ENCODE data around the gene NFYC.
"Not testable (repeated sequence)": the region's sequence is repeated elsewhere in the genome, so short reads cannot be mapped to it uniquely, and the experiment has no call there.

NFYC gene

GRCh38 chr1:40712997-40713396, 21.5 kb downstream of the NFYC start:
- no peak for DNase-seq
- Histone ChIP-seq H3K4me3 (ENCODE audit: insufficient read depth, low read depth, low read length, poor library complexity, severe bottlenecking) (no peak overlapping the region), H3K27ac (ENCODE audit: insufficient read depth, low read length, poor library complexity, severe bottlenecking) (no peak overlapping the region), H3K9me3 (ENCODE audit: control insufficient read depth, low read length) (no peaks in the 10 kb centered on the region), H3K27me3 (replicated peaks; ENCODE audit: control insufficient read depth, insufficient read depth, low read length, poor library complexity, severe bottlenecking) (no peaks in the 10 kb centered on the region), H3K36me3 (ENCODE audit: control insufficient read depth, insufficient read depth, low read length) (no peaks in the 10 kb centered on the region), H3K4me1 (ENCODE audit: control insufficient read depth, insufficient read depth, low read length, poor library complexity, severe bottlenecking) (peaks cover 14% of the 10 kb centered on the region)

GRCh38 chr1:40715491-40716059, 24.1 kb downstream of the NFYC start:
- H3K9me3 ChIP-seq (ENCODE audit: control insufficient read depth, low read length), result no peaks in the 10 kb centered on the region
- no peak overlapping the region for H3K27ac ChIP-seq (ENCODE audit: insufficient read depth, low read length, poor library complexity, severe bottlenecking)
- no peaks in the 10 kb centered on the region for H3K36me3 ChIP-seq (ENCODE audit: control insufficient read depth, insufficient read depth, low read length)
- DNase-seq, result no peak
- H3K27me3 ChIP-seq (replicated peaks; ENCODE audit: control insufficient read depth, insufficient read depth, low read length, poor library complexity, severe bottlenecking), result no peaks in the 10 kb centered on the region
- no peak overlapping the region for H3K4me3 ChIP-seq (ENCODE audit: insufficient read depth, low read depth, low read length, poor library complexity, severe bottlenecking)
- H3K4me1 ChIP-seq (ENCODE audit: control insufficient read depth, insufficient read depth, low read length, poor library complexity, severe bottlenecking), result peaks cover 8% of the 10 kb centered on the region

GRCh38 chr1:40717065-40717464, 25.6 kb downstream of the NFYC start:
- peaks cover 8% of the 10 kb centered on the region for H3K4me1 ChIP-seq (ENCODE audit: control insufficient read depth, insufficient read depth, low read length, poor library complexity, severe bottlenecking)
- no peaks in the 10 kb centered on the region for H3K27me3 ChIP-seq (replicated peaks; ENCODE audit: control insufficient read depth, insufficient read depth, low read length, poor library complexity, severe bottlenecking)
- H3K4me3 ChIP-seq (ENCODE audit: insufficient read depth, low read depth, low read length, poor library complexity, severe bottlenecking), result no peak overlapping the region
- H3K27ac ChIP-seq (ENCODE audit: insufficient read depth, low read length, poor library complexity, severe bottlenecking), result no peak overlapping the region
- no peaks in the 10 kb centered on the region for H3K36me3 ChIP-seq (ENCODE audit: control insufficient read depth, insufficient read depth, low read length)
- DNase-seq, result no peak
- H3K9me3 ChIP-seq (ENCODE audit: control insufficient read depth, low read length), result no peaks in the 10 kb centered on the region

GRCh38 chr1:40717955-40718354, 26.5 kb downstream of the NFYC start:
- Histone ChIP-seq H3K27ac (ENCODE audit: insufficient read depth, low read length, poor library complexity, severe bottlenecking) (no peak overlapping the region), H3K9me3 (ENCODE audit: control insufficient read depth, low read length) (no peaks in the 10 kb centered on the region), H3K36me3 (ENCODE audit: control insufficient read depth, insufficient read depth, low read length) (no peaks in the 10 kb centered on the region), H3K4me3 (ENCODE audit: insufficient read depth, low read depth, low read length, poor library complexity, severe bottlenecking) (no peak overlapping the region), H3K4me1 (ENCODE audit: control insufficient read depth, insufficient read depth, low read length, poor library complexity, severe bottlenecking) (peaks cover 6% of the 10 kb centered on the region), H3K27me3 (replicated peaks; ENCODE audit: control insufficient read depth, insufficient read depth, low read length, poor library complexity, severe bottlenecking) (no peaks in the 10 kb centered on the region)
- no peak for DNase-seq

- no peak for DNase-seq
- H3K27ac ChIP-seq (ENCODE audit: insufficient read depth, low read length, poor library complexity, severe bottlenecking), result no peak overlapping the region
- no peaks in the 10 kb centered on the region for H3K9me3 ChIP-seq (ENCODE audit: control insufficient read depth, low read length)
- H3K36me3 ChIP-seq (ENCODE audit: control insufficient read depth, insufficient read depth, low read length), result peaks cover 3% of the 10 kb centered on the region
- no peaks in the 10 kb centered on the region for H3K4me1 ChIP-seq (ENCODE audit: control insufficient read depth, insufficient read depth, low read length, poor library complexity, severe bottlenecking)
- H3K4me3 ChIP-seq (ENCODE audit: insufficient read depth, low read depth, low read length, poor library complexity, severe bottlenecking), result no peak overlapping the region
- no peaks in the 10 kb centered on the region for H3K27me3 ChIP-seq (replicated peaks; ENCODE audit: control insufficient read depth, insufficient read depth, low read length, poor library complexity, severe bottlenecking)
Measured at GRCh38 chr1:40720493-40720892, 29.0 kb downstream of the NFYC start.

- no peak for DNase-seq
- H3K4me1 ChIP-seq (ENCODE audit: control insufficient read depth, insufficient read depth, low read length, poor library complexity, severe bottlenecking), result no peaks in the 10 kb centered on the region
- H3K36me3 ChIP-seq (ENCODE audit: control insufficient read depth, insufficient read depth, low read length), result peaks cover 3% of the 10 kb centered on the region
- H3K4me3 ChIP-seq (ENCODE audit: insufficient read depth, low read depth, low read length, poor library complexity, severe bottlenecking), result no peak overlapping the region
- no peak overlapping the region for H3K27ac ChIP-seq (ENCODE audit: insufficient read depth, low read length, poor library complexity, severe bottlenecking)
- H3K27me3 ChIP-seq (replicated peaks; ENCODE audit: control insufficient read depth, insufficient read depth, low read length, poor library complexity, severe bottlenecking), result no peaks in the 10 kb centered on the region
- no peaks in the 10 kb centered on the region for H3K9me3 ChIP-seq (ENCODE audit: control insufficient read depth, low read length)
Measured at GRCh38 chr1:40722622-40723021, 31.1 kb downstream of the NFYC start.

- no peak overlapping the region for H3K27ac ChIP-seq (ENCODE audit: insufficient read depth, low read length, poor library complexity, severe bottlenecking)
- no peaks in the 10 kb centered on the region for H3K4me1 ChIP-seq (ENCODE audit: control insufficient read depth, insufficient read depth, low read length, poor library complexity, severe bottlenecking)
- no peaks in the 10 kb centered on the region for H3K9me3 ChIP-seq (ENCODE audit: control insufficient read depth, low read length)
- no peak for DNase-seq
- H3K27me3 ChIP-seq (replicated peaks; ENCODE audit: control insufficient read depth, insufficient read depth, low read length, poor library complexity, severe bottlenecking), result no peaks in the 10 kb centered on the region
- H3K36me3 ChIP-seq (ENCODE audit: control insufficient read depth, insufficient read depth, low read length), result peaks cover 3% of the 10 kb centered on the region
- no peak overlapping the region for H3K4me3 ChIP-seq (ENCODE audit: insufficient read depth, low read depth, low read length, poor library complexity, severe bottlenecking)
Measured at GRCh38 chr1:40723196-40723955, 31.9 kb downstream of the NFYC start.

- DNase-seq; H3K4me1 ChIP-seq (ENCODE audit: control insufficient read depth, insufficient read depth, low read length, poor library complexity, severe bottlenecking); H3K9me3 ChIP-seq (ENCODE audit: control insufficient read depth, low read length); H3K27ac ChIP-seq (ENCODE audit: insufficient read depth, low read length, poor library complexity, severe bottlenecking); H3K36me3 ChIP-seq (ENCODE audit: control insufficient read depth, insufficient read depth, low read length); H3K4me3 ChIP-seq (ENCODE audit: insufficient read depth, low read depth, low read length, poor library complexity, severe bottlenecking); H3K27me3 ChIP-seq (replicated peaks; ENCODE audit: control insufficient read depth, insufficient read depth, low read length, poor library complexity, severe bottlenecking): not testable (repeated sequence)
Measured at GRCh38 chr1:40727662-40728061, 36.2 kb downstream of the NFYC start.

- H3K36me3 ChIP-seq (ENCODE audit: control insufficient read depth, insufficient read depth, low read length); DNase-seq; H3K27ac ChIP-seq (ENCODE audit: insufficient read depth, low read length, poor library complexity, severe bottlenecking); H3K9me3 ChIP-seq (ENCODE audit: control insufficient read depth, low read length); H3K27me3 ChIP-seq (replicated peaks; ENCODE audit: control insufficient read depth, insufficient read depth, low read length, poor library complexity, severe bottlenecking); H3K4me3 ChIP-seq (ENCODE audit: insufficient read depth, low read depth, low read length, poor library complexity, severe bottlenecking); H3K4me1 ChIP-seq (ENCODE audit: control insufficient read depth, insufficient read depth, low read length, poor library complexity, severe bottlenecking): not testable (repeated sequence)
Measured at GRCh38 chr1:40729316-40729862, 37.9 kb downstream of the NFYC start.

- Histone ChIP-seq H3K27ac (ENCODE audit: insufficient read depth, low read length, poor library complexity, severe bottlenecking) (no peak overlapping the region), H3K9me3 (ENCODE audit: control insufficient read depth, low read length) (no peaks in the 10 kb centered on the region), H3K27me3 (replicated peaks; ENCODE audit: control insufficient read depth, insufficient read depth, low read length, poor library complexity, severe bottlenecking) (no peaks in the 10 kb centered on the region), H3K4me1 (ENCODE audit: control insufficient read depth, insufficient read depth, low read length, poor library complexity, severe bottlenecking) (no peaks in the 10 kb centered on the region), H3K36me3 (ENCODE audit: control insufficient read depth, insufficient read depth, low read length) (no peaks in the 10 kb centered on the region), H3K4me3 (ENCODE audit: insufficient read depth, low read depth, low read length, poor library complexity, severe bottlenecking) (no peak overlapping the region)
- DNase-seq, result no peak
Measured at GRCh38 chr1:40732756-40733301, 41.3 kb downstream of the NFYC start.
